C4-2B (cell line): ENCODE data around the gene ACAN.

ENCODE experiments used
- H3K27ac ChIP-seq: fragments of 450-650 bp; 2 replicates; pipeline ENCODE4 v1.5.1; 2017
- ZFX ChIP-seq: fragments of 450-650 bp; IDR thresholded peaks from 2 replicates; pipeline ENCODE4 v1.6.1; 2017
- TF ChIP-seq, protein P1 (sequence below): fragments of 450-650 bp; conservative IDR thresholded peaks from 2 replicates; pipeline ENCODE4 v1.5.1; 2017; ENCODE audit warnings: mild to moderate bottlenecking

ACAN gene

DNA sequence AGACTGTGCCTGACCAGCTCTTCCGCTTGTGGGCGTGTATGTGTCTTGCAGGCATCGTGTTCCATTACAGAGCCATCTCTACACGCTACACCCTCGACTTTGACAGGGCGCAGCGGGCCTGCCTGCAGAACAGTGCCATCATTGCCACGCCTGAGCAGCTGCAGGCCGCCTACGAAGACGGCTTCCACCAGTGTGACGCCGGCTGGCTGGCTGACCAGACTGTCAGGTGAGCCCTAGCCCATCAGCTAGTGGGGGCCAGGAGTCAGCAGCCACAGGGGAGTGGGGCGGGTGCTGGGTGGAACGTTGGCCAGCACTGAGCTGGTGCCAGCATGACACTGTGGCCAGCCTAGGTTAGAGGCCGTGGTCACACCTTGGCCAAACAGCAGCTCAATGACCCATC lies 36.7 kb downstream of the ACAN start:
- H3K27ac ChIP-seq = no peak overlapping the region
- TF ChIP-seq, protein P1, sequence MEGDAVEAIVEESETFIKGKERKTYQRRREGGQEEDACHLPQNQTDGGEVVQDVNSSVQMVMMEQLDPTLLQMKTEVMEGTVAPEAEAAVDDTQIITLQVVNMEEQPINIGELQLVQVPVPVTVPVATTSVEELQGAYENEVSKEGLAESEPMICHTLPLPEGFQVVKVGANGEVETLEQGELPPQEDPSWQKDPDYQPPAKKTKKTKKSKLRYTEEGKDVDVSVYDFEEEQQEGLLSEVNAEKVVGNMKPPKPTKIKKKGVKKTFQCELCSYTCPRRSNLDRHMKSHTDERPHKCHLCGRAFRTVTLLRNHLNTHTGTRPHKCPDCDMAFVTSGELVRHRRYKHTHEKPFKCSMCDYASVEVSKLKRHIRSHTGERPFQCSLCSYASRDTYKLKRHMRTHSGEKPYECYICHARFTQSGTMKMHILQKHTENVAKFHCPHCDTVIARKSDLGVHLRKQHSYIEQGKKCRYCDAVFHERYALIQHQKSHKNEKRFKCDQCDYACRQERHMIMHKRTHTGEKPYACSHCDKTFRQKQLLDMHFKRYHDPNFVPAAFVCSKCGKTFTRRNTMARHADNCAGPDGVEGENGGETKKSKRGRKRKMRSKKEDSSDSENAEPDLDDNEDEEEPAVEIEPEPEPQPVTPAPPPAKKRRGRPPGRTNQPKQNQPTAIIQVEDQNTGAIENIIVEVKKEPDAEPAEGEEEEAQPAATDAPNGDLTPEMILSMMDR = no peak
- no peak for TF ChIP-seq ZFX

DNA sequence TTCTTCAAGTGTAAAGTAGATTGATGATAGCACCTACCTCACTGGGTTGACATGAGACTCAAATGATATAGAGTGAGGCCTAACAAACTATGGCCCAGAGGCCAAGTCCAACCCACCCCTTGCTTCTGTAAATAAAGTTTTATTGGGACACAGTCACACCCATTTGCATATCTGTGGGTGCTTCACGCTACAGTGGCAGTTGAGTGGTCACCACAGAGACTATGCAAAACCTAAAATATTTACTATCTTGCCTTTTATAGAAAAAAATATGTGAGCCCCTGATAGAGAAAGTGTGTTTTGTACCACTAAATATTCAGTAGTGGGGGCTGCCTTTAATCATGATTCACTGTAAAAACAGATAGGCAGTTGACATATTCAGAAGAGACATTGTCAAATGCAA lies 38.0 kb downstream of the ACAN start:
- H3K27ac ChIP-seq = no peak overlapping the region
- no peak for TF ChIP-seq ZFX
- TF ChIP-seq, protein P1 = no peak

DNA sequence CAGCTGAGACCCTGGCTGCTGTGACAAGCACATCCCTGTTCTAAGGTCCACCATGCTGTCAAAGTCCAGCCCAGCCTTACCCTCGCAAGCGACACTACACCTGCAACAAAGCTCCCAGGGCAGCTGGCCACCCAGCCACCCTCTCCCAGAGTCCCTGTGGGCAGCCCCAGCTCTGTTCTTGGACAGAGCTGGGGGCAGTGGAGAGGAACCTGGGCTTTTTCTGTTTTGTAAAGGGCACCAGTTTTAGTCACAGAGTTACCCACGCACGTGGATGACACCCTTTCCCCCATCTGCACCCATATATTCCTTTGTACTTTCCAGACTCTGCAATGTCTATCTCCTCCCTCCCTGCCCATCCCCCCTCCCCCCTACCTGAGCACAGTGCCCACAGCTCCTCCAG lies 38.9 kb downstream of the ACAN start:
- TF ChIP-seq, protein P1 = no peak
- H3K27ac ChIP-seq = no peak overlapping the region

DNA sequence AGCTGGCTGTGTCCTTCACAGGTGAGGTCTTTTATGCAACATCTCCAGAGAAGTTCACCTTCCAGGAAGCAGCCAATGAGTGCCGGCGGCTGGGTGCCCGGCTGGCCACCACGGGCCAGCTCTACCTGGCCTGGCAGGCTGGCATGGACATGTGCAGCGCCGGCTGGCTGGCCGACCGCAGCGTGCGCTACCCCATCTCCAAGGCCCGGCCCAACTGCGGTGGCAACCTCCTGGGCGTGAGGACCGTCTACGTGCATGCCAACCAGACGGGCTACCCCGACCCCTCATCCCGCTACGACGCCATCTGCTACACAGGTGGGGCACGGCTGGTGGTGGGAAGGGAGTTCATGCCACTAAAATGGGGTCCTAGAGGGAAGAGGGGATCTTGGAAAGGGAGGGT lies 40.1 kb downstream of the ACAN start:
- TF ChIP-seq, protein P1 = no peak
- TF ChIP-seq ZFX = no peak
- no peak overlapping the region for H3K27ac ChIP-seq

DNA sequence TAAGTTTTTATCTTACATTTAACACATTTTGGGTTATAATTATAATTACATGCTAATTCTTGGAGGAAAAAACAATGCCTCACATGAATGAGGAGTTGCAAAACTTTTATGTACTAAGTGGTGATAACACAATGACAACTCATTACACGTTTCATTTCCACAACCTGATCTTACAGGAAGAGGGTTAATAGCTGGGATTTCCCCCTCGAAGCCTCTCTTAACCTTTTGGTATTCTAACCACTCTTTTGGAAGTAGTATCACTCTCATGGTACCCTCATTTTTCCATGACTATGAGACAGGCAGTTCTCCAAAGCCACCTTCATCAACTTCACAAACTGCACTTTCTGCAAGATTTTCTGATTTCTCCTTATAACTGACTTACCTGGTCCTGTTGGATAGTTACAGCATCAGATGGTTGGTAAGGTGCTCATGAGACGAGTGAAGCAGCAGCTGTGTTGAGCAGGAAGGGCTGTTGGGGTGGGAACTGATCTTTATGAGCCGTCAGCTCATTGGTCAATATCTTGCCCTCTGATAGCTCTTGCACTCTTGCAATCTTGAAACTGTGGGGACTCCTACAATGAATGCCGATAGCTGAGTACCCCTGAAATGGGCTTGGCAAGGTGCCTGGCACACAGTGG lies 41.6 kb downstream of the ACAN start:
- H3K27ac ChIP-seq = no peak overlapping the region
- no peak for TF ChIP-seq ZFX
- TF ChIP-seq, protein P1 = no peak

DNA sequence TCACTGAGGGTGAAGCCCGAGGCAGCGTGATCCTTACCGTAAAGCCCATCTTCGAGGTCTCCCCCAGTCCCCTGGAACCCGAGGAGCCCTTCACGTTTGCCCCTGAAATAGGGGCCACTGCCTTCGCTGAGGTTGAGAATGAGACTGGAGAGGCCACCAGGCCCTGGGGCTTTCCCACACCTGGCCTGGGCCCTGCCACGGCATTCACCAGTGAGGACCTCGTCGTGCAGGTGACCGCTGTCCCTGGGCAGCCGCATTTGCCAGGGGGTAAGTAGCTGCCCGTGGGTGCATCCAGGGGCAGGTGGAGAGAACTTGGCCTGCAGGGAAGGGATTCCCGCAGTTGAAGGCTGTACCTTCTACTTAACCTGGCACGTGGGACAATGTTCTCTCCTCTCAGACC lies 42.4 kb downstream of the ACAN start:
- no peak for TF ChIP-seq ZFX
- TF ChIP-seq, protein P1 = no peak
- H3K27ac ChIP-seq = no peak overlapping the region

DNA sequence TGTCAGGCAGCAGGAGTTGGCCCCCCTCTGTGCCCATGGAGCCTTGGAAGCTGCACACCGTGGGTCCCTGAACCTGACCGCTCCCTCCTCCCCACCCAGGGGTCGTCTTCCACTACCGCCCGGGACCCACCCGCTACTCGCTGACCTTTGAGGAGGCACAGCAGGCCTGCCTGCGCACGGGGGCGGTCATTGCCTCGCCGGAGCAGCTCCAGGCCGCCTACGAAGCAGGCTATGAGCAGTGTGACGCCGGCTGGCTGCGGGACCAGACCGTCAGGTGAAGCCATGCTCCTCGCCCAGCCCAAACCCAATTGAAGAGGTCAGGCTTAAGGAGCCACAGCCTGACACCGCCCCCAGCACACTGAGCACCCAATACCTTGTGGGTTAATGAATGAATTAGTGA lies 43.9 kb downstream of the ACAN start:
- no peak overlapping the region for H3K27ac ChIP-seq
- TF ChIP-seq ZFX = no peak
- TF ChIP-seq, protein P1 = no peak
